B cell (primary cell): ENCODE data around the gene MCM10. TPM values are rescaled to one million over a fixed set of nuclear protein-coding genes. Genes with fewer than 3 reads are reported as not detected.

Experiments used
- ATAC-seq: fragments of 200-7000 bp; cut with Tn5 transposase; one replicate; pipeline ENCODE4 v1.10.0; 2021; ENCODE audit warnings: low read depth, mild to moderate bottlenecking, moderate number of reproducible peaks, moderate library complexity
- CTCF ChIA-PET: fragments of 350-600 bp; sonication (Branson Sonifier 250); formaldehyde crosslinking; loops from one replicate; lab custom pipeline; 2021; ENCODE audit warnings: antibody characterized with exemption, inconsistent platforms; lab: Charles Lee
- POLR2A ChIA-PET: fragments of 350-600 bp; sonication (Branson Sonifier 250); formaldehyde crosslinking; loops from one replicate; lab custom pipeline; 2021; ENCODE audit warnings: antibody characterized with exemption; lab: Charles Lee
- DNase-seq: peaks from one replicate; pipeline ENCODE4 v3.0.0; 2013
- H2AFZ ChIP-seq: 2 replicates; pipeline ENCODE4 v1.6.1; 2012; ENCODE audit warnings: mild to moderate bottlenecking, low read depth, low read length; ENCODE audit not compliant: insufficient read depth, poor library complexity, severe bottlenecking
- H3K27ac ChIP-seq, 2 donors: 1 replicate in 1 of 2; 2 replicates in 1 of 2; pipeline ENCODE4 v1.5.1; 2012 to 2013; ENCODE audit warnings: low read length in 2 of 2, mild to moderate bottlenecking in 2 of 2, moderate library complexity in 1 of 2
- H3K27me3 ChIP-seq, 4 experiments: fragments of 200-600 bp in 1 of 4; sonication (generic) in 1 of 4; replicated peaks in 1 of 4; 1 replicate in 2 of 4; 2 replicates in 2 of 4; pipeline versions ENCODE4 v1.6.1 to v1.7.0; 2013 to 2016; ENCODE audit warnings: low read length in 3 of 4, mild to moderate bottlenecking in 2 of 4, mixed read lengths in 1 of 4, moderate library complexity in 1 of 4; ENCODE audit not compliant: insufficient read depth in 4 of 4, control insufficient read depth in 3 of 4; ENCODE audit errors: control extremely low read depth in 1 of 4
- H3K36me3 ChIP-seq, 2 experiments: replicated peaks in 1 of 2; 1 replicate in 1 of 2; 2 replicates in 1 of 2; pipeline versions ENCODE4 v1.6.1 to v1.7.1; 2013; ENCODE audit warnings: low read length in 1 of 2; ENCODE audit not compliant: insufficient read depth in 2 of 2, control insufficient read depth in 1 of 2; ENCODE audit errors: control extremely low read depth in 1 of 2, extremely low read depth in 1 of 2
- H3K4me1 ChIP-seq, 2 donors: fragments of 200-600 bp in 1 of 2; sonication (generic) in 1 of 2; 1 replicate in 1 of 2; 2 replicates in 1 of 2; pipeline versions ENCODE4 v1.5.1 to v1.6.1; 2013 to 2017; ENCODE audit warnings: low read length in 2 of 2; ENCODE audit not compliant: control insufficient read depth in 2 of 2, insufficient read depth in 2 of 2
- H3K4me2 ChIP-seq: replicated peaks from 2 replicates; pipeline ENCODE3; 2012; ENCODE audit warnings: mild to moderate bottlenecking, low read depth, low read length; ENCODE audit not compliant: poor library complexity, severe bottlenecking
- H3K4me3 ChIP-seq, 5 experiments: fragments of 200-600 bp in 1 of 5; sonication (generic) in 1 of 5; 1 replicate in 3 of 5; 2 replicates in 2 of 5; pipeline versions ENCODE4 v1.5.1 to v1.7.0; 2011 to 2016; ENCODE audit warnings: low read length in 4 of 5, mild to moderate bottlenecking in 4 of 5, low read depth in 2 of 5, control low read depth in 1 of 5, moderate library complexity in 1 of 5; ENCODE audit not compliant: insufficient read depth in 1 of 5; ENCODE audit errors: control extremely low read depth in 1 of 5, extremely low read depth in 1 of 5
- H3K79me2 ChIP-seq: fragments of 200-600 bp; sonication (generic); one replicate; pipeline ENCODE4 v1.6.0; 2016; ENCODE audit warnings: low read length; ENCODE audit not compliant: control insufficient read depth, insufficient read depth
- H3K9ac ChIP-seq: fragments of 200-600 bp; sonication (generic); 2 replicates; pipeline ENCODE4 v1.6.1; 2017; ENCODE audit warnings: mild to moderate bottlenecking, low read length, moderate library complexity
- H3K9me3 ChIP-seq, 3 donors: one replicate each; pipeline versions ENCODE4 v1.6.1 to v1.7.1; 2013; ENCODE audit warnings: low read length in 2 of 3; ENCODE audit not compliant: control insufficient read depth in 2 of 3, insufficient read depth in 1 of 3; ENCODE audit errors: control extremely low read depth in 1 of 3
- H4K20me1 ChIP-seq: 2 replicates; pipeline ENCODE4 v1.6.0; 2012; ENCODE audit warnings: mild to moderate bottlenecking, low read length; ENCODE audit not compliant: insufficient read depth, control insufficient read depth, poor library complexity, severe bottlenecking
- H3K27ac Mint-ChIP-seq: one replicate; pipeline ENCODE4 v1.8.0; 2021; ENCODE audit warnings: mixed read lengths
- H3K27me3 Mint-ChIP-seq: one replicate; pipeline ENCODE4 v1.8.0; 2021; ENCODE audit warnings: mixed read lengths
- H3K4me1 Mint-ChIP-seq: one replicate; pipeline ENCODE4 v1.8.0; 2021; ENCODE audit warnings: mixed read lengths
- H3K4me3 Mint-ChIP-seq: one replicate; pipeline ENCODE4 v1.8.0; 2021; ENCODE audit warnings: mixed read lengths
- H3K9me3 Mint-ChIP-seq: one replicate; pipeline ENCODE4 v1.8.0; 2022; ENCODE audit warnings: mixed read lengths; ENCODE audit not compliant: insufficient read depth
- EZH2 ChIP-seq: IDR thresholded peaks from 2 replicates; pipeline ENCODE4 v1.6.1; 2012; ENCODE audit warnings: borderline replicate concordance, low read depth, mild to moderate bottlenecking, moderate library complexity, low read length; ENCODE audit not compliant: insufficient read depth, poor library complexity, severe bottlenecking
- WGBS: methylation state at CpG from one replicate; pipeline ENCODE4 v1.1.5; 2013; ENCODE audit warnings: missing lambda C conversion rate; ENCODE audit not compliant: insufficient coverage; 5-methylcytosine and 5-hydroxymethylcytosine counted together
- intact Hi-C: fragments of 100-400 bp; cut with micrococcal nuclease; formaldehyde crosslinking; loops from one replicate; pipeline ENCODE4 v1.10.0; 2022
- polyA plus RNA-seq: library from polyadenylated mRNA; depleted of rRNA; stranded (reverse); fragments of >200 nt; gene quantifications from 2 replicates; pipeline ENCODE4 v1.2.3, GENCODE V29; 2012
- total RNA-seq, 2 donors: library from RNA; stranded (reverse); fragments of 120-200 nt in 1 of 2; gene quantifications; 1 replicate in 1 of 2; 2 replicates in 1 of 2; pipeline versions ENCODE4 v1.2.3 to v1.2.4, GENCODE V29; 2013 to 2022
- TF ChIP-seq, protein P1 (sequence below): fragments of 200-600 bp; IDR thresholded peaks from one replicate; pipeline ENCODE4 v1.8.0; 2022; ENCODE audit warnings: antibody characterized with exemption, mild to moderate bottlenecking

The MCM10 gene
- total and polyA plus RNA-seq, 2 donors (not counting 1 experiment from before 2014, with no cell fraction given), result 0.42 to 0.88 TPM

DNA sequence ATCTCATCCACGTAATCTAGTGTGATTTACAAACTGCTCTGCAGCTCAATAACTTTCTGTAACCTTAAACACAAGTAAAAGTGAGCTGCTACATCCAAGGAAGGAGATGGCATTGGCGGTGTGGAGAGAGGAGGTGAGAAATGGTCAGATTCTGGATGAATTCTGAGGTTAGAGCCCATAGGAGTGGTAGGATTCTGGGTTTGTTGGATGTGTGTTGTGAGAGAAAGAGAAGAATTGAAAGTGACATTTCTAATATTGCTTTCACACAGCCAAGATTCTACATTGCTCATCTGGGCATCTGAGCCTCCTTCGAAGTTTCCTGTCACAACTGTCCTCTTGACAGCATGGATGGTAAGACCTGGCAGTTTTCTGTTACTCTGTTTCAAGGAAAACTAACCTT, 2.5 kb downstream of the MCM10 start:
- TF ChIP-seq EZH2, result no peak
- TF ChIP-seq, protein P1, sequence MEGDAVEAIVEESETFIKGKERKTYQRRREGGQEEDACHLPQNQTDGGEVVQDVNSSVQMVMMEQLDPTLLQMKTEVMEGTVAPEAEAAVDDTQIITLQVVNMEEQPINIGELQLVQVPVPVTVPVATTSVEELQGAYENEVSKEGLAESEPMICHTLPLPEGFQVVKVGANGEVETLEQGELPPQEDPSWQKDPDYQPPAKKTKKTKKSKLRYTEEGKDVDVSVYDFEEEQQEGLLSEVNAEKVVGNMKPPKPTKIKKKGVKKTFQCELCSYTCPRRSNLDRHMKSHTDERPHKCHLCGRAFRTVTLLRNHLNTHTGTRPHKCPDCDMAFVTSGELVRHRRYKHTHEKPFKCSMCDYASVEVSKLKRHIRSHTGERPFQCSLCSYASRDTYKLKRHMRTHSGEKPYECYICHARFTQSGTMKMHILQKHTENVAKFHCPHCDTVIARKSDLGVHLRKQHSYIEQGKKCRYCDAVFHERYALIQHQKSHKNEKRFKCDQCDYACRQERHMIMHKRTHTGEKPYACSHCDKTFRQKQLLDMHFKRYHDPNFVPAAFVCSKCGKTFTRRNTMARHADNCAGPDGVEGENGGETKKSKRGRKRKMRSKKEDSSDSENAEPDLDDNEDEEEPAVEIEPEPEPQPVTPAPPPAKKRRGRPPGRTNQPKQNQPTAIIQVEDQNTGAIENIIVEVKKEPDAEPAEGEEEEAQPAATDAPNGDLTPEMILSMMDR, result no peak
- intact Hi-C loops, result loop anchor here (5.0 kb wide), 1 partner anchor 368 kb away; no protein-coding TSS in a partner anchor

DNA sequence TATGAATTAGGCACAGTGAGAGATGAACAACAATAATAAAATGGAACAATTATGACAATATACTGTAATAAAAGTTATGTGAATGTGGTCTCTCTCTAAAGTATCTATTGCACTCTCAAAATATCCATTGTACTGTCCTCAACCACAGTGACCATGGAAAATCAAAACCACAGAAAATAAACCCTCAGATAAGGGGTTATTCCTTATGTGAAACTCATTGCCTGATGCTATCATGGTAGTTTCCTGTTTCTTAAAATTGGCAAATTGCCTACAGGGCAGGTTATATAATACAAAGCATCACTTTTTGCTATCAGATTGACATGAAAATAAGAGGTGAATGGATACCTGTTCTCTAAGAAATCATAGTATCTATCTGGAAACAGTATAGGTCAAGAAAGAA, 3.8 kb downstream of the MCM10 start:
- Mint-ChIP-seq H3K27ac (no peak overlapping the region), H3K27me3 (no peaks in the 10 kb centered on the region), H3K9me3 (no peaks in the 10 kb centered on the region), H3K4me3 (no peak overlapping the region), H3K4me1 (peaks cover 14% of the 10 kb centered on the region)
- TF ChIP-seq, protein P1, result no peak
- no peak for TF ChIP-seq EZH2
- Histone ChIP-seq H3K9ac (no peak overlapping the region), H4K20me1 (no peaks in the 10 kb centered on the region), H3K4me3 (no peak overlapping the region), H3K9me3 (no peaks in the 10 kb centered on the region), H3K79me2 (peaks cover 6% of the 10 kb centered on the region), H3K27ac (no peak overlapping the region), H3K27me3 (no peaks in the 10 kb centered on the region), H3K4me1 (peaks cover 10 to 12% of the 10 kb centered on the region in 2 donors), H2AFZ (no peak overlapping the region), H3K36me3 (no peaks in the 10 kb centered on the region), H3K4me2 (no peak overlapping the region)
- ATAC-seq, result no peak
- intact Hi-C loops, result no loop called here
- POLR2A ChIA-PET, result no interaction called here
- CTCF ChIA-PET, result no interaction called here
- DNase-seq, result no peak

More for the DNA sequence above, 2.5 kb downstream of the MCM10 start:
- H2AFZ ChIP-seq, result no peak overlapping the region
- peaks cover 6% of the 10 kb centered on the region for H3K79me2 ChIP-seq
- peaks cover 14% of the 10 kb centered on the region for H3K4me1 Mint-ChIP-seq
- no peaks in the 10 kb centered on the region for H3K9me3 Mint-ChIP-seq
- no CpG with 5 or more reads among the region's 3 CpGs for WGBS
- peaks cover 10 to 12% of the 10 kb centered on the region in 2 donors for H3K4me1 ChIP-seq
- no peak overlapping the region for H3K4me3 ChIP-seq
- H3K27ac Mint-ChIP-seq, result no peak overlapping the region
- no peaks in the 10 kb centered on the region for H3K27me3 Mint-ChIP-seq
- ATAC-seq, result no peak
- CTCF ChIA-PET, result no interaction called here
- H3K4me2 ChIP-seq, result no peak overlapping the region
- H3K4me3 Mint-ChIP-seq, result no peak overlapping the region
- no peak overlapping the region for H3K9ac ChIP-seq
- H3K27ac ChIP-seq, result no peak overlapping the region
- H3K9me3 ChIP-seq, result no peaks in the 10 kb centered on the region
- POLR2A ChIA-PET, result no interaction called here
- no peaks in the 10 kb centered on the region for H4K20me1 ChIP-seq
- H3K27me3 ChIP-seq, result no peaks in the 10 kb centered on the region
- DNase-seq, result no peak
- H3K36me3 ChIP-seq, result no peaks in the 10 kb centered on the region
